ENCODE measurements around the gene ACSM2B. TPM values are rescaled to one million over a fixed set of nuclear protein-coding genes. Genes with fewer than 3 reads are reported as not detected.
"Not testable (repeated sequence)": the region's sequence is repeated elsewhere in the genome, so short reads cannot be mapped to it uniquely, and the experiment has no call there.

Gene ACSM2B
- total RNA-seq, 2 donors from 2014 or later = not detected

GRCh38 chr16:20611975-20612481 lies 35.9 kb upstream of the ACSM2B start:
- no peak for DNase-seq
- Mint-ChIP-seq H3K27ac (no peak overlapping the region), H3K4me3 (no peak overlapping the region), H3K36me3 (ENCODE audit: low read depth) (peaks cover 2% of the 10 kb centered on the region), H3K27me3 (peaks cover 66% of the 10 kb centered on the region), H3K4me1 (peaks cover 5% of the 10 kb centered on the region)
- no peak for ATAC-seq
- no peaks in the 10 kb centered on the region for H3K9me3 ChIP-seq (ENCODE audit: control insufficient read depth, low read length, poor library complexity, severe bottlenecking)

GRCh38 chr16:20611350-20611902 lies 35.3 kb upstream of the ACSM2B start:
- Mint-ChIP-seq H3K27ac (no peak overlapping the region), H3K4me1 (peaks cover 5% of the 10 kb centered on the region), H3K27me3 (peaks cover 66% of the 10 kb centered on the region), H3K36me3 (ENCODE audit: low read depth) (peaks cover 2% of the 10 kb centered on the region), H3K4me3 (no peak overlapping the region)
- H3K9me3 ChIP-seq (ENCODE audit: control insufficient read depth, low read length, poor library complexity, severe bottlenecking) = no peaks in the 10 kb centered on the region
- no peak for DNase-seq
- no peak for ATAC-seq

GRCh38 chr16:20610892-20611349 lies 34.8 kb upstream of the ACSM2B start:
- ATAC-seq (no peak), DNase-seq (no peak)
- peaks cover 66% of the 10 kb centered on the region for H3K27me3 Mint-ChIP-seq
- peaks cover 5% of the 10 kb centered on the region for H3K4me1 Mint-ChIP-seq
- peaks cover 2% of the 10 kb centered on the region for H3K36me3 Mint-ChIP-seq (ENCODE audit: low read depth)
- H3K9me3 ChIP-seq (ENCODE audit: control insufficient read depth, low read length, poor library complexity, severe bottlenecking) = no peaks in the 10 kb centered on the region
- H3K27ac Mint-ChIP-seq = no peak overlapping the region
- H3K4me3 Mint-ChIP-seq = no peak overlapping the region

- no peak overlapping the region for H3K27ac Mint-ChIP-seq
These were observed 34.2 kb upstream of the ACSM2B start for GRCh38 chr16:20610211-20610891.

GRCh38 chr16:20602205-20602604 lies 26.0 kb upstream of the ACSM2B start:
- H3K9me3 ChIP-seq (ENCODE audit: control insufficient read depth, low read length, poor library complexity, severe bottlenecking); H3K27ac Mint-ChIP-seq; ATAC-seq; H3K27me3 Mint-ChIP-seq; H3K4me3 Mint-ChIP-seq; H3K36me3 Mint-ChIP-seq (ENCODE audit: low read depth); H3K4me1 Mint-ChIP-seq; DNase-seq: not testable (repeated sequence)

More at GRCh38 chr16:20610211-20610891, 34.2 kb upstream of the ACSM2B start:
- ATAC-seq = no peak
- Mint-ChIP-seq H3K36me3 (ENCODE audit: low read depth) (peaks cover 2% of the 10 kb centered on the region), H3K27me3 (peaks cover 66% of the 10 kb centered on the region), H3K4me3 (no peak overlapping the region), H3K4me1 (peaks cover 5% of the 10 kb centered on the region)
- no peaks in the 10 kb centered on the region for H3K9me3 ChIP-seq (ENCODE audit: control insufficient read depth, low read length, poor library complexity, severe bottlenecking)
- no peak for DNase-seq

- DNase-seq; ATAC-seq; H3K36me3 Mint-ChIP-seq (ENCODE audit: low read depth); H3K4me1 Mint-ChIP-seq; H3K27ac Mint-ChIP-seq; H3K4me3 Mint-ChIP-seq; H3K9me3 ChIP-seq (ENCODE audit: control insufficient read depth, low read length, poor library complexity, severe bottlenecking): not testable (repeated sequence)
- H3K27me3 Mint-ChIP-seq = peaks cover 16% of the 10 kb centered on the region
These were observed 23.3 kb upstream of the ACSM2B start for GRCh38 chr16:20599475-20599874.

- H3K27me3 Mint-ChIP-seq = peaks cover 16% of the 10 kb centered on the region
- no peak overlapping the region for H3K27ac Mint-ChIP-seq
These were observed 22.8 kb upstream of the ACSM2B start for GRCh38 chr16:20598832-20599469.

GRCh38 chr16:20595694-20596093 lies 19.5 kb upstream of the ACSM2B start:
- not testable (repeated sequence) for H3K9me3 ChIP-seq (ENCODE audit: control insufficient read depth, low read length, poor library complexity, severe bottlenecking); H3K36me3 Mint-ChIP-seq (ENCODE audit: low read depth); H3K27ac Mint-ChIP-seq; DNase-seq; H3K4me3 Mint-ChIP-seq; H3K4me1 Mint-ChIP-seq; ATAC-seq
- peaks cover 16% of the 10 kb centered on the region for H3K27me3 Mint-ChIP-seq

More at GRCh38 chr16:20598832-20599469, 22.8 kb upstream of the ACSM2B start:
- no peaks in the 10 kb centered on the region for H3K4me1 Mint-ChIP-seq
- no peaks in the 10 kb centered on the region for H3K36me3 Mint-ChIP-seq (ENCODE audit: low read depth)
- no peaks in the 10 kb centered on the region for H3K9me3 ChIP-seq (ENCODE audit: control insufficient read depth, low read length, poor library complexity, severe bottlenecking)
- no peak overlapping the region for H3K4me3 Mint-ChIP-seq
- no peak for ATAC-seq
- DNase-seq = no peak

- not testable (repeated sequence) for H3K36me3 Mint-ChIP-seq (ENCODE audit: low read depth); H3K4me3 Mint-ChIP-seq; DNase-seq; H3K9me3 ChIP-seq (ENCODE audit: control insufficient read depth, low read length, poor library complexity, severe bottlenecking); ATAC-seq; H3K27ac Mint-ChIP-seq; H3K4me1 Mint-ChIP-seq
- peaks cover 16% of the 10 kb centered on the region for H3K27me3 Mint-ChIP-seq
These were observed 18.9 kb upstream of the ACSM2B start for GRCh38 chr16:20595068-20595467.

- DNase-seq; H3K36me3 Mint-ChIP-seq (ENCODE audit: low read depth); H3K4me1 Mint-ChIP-seq; ATAC-seq; H3K4me3 Mint-ChIP-seq; H3K9me3 ChIP-seq (ENCODE audit: control insufficient read depth, low read length, poor library complexity, severe bottlenecking); H3K27ac Mint-ChIP-seq: not testable (repeated sequence)
- H3K27me3 Mint-ChIP-seq = peaks cover 16% of the 10 kb centered on the region
These were observed 16.6 kb upstream of the ACSM2B start for GRCh38 chr16:20592780-20593179.

- not testable (repeated sequence) for H3K27me3 Mint-ChIP-seq; ATAC-seq; H3K36me3 Mint-ChIP-seq (ENCODE audit: low read depth); H3K4me1 Mint-ChIP-seq; H3K9me3 ChIP-seq (ENCODE audit: control insufficient read depth, low read length, poor library complexity, severe bottlenecking); H3K27ac Mint-ChIP-seq; H3K4me3 Mint-ChIP-seq; DNase-seq
These were observed 13.3 kb upstream of the ACSM2B start for GRCh38 chr16:20589486-20589885.

GRCh38 chr16:20587645-20588074 lies 11.5 kb upstream of the ACSM2B start:
- H3K27me3 Mint-ChIP-seq; DNase-seq; H3K4me1 Mint-ChIP-seq; H3K9me3 ChIP-seq (ENCODE audit: control insufficient read depth, low read length, poor library complexity, severe bottlenecking); H3K4me3 Mint-ChIP-seq; H3K36me3 Mint-ChIP-seq (ENCODE audit: low read depth); ATAC-seq; H3K27ac Mint-ChIP-seq: not testable (repeated sequence)

- not testable (repeated sequence) for ATAC-seq; DNase-seq; H3K4me1 Mint-ChIP-seq; H3K36me3 Mint-ChIP-seq (ENCODE audit: low read depth); H3K27ac Mint-ChIP-seq; H3K9me3 ChIP-seq (ENCODE audit: control insufficient read depth, low read length, poor library complexity, severe bottlenecking); H3K27me3 Mint-ChIP-seq; H3K4me3 Mint-ChIP-seq
These were observed 10.5 kb upstream of the ACSM2B start for GRCh38 chr16:20586716-20587115.
